Ishikawa (cell line): ENCODE results near the gene ZNF385D.

Experiments
- CREB1 ChIP-seq: IDR thresholded peaks from 2 replicates; pipeline ENCODE4 v1.6.1; 2012; ENCODE audit warnings: low read depth
- EP300 ChIP-seq: IDR thresholded peaks from 2 replicates; pipeline ENCODE4 v1.6.1; 2012; ENCODE audit warnings: borderline replicate concordance
- FOXM1 ChIP-seq: IDR thresholded peaks from 2 replicates; pipeline ENCODE4 v1.6.1; 2012; ENCODE audit warnings: low read depth, borderline replicate concordance
- MAX ChIP-seq: IDR thresholded peaks from 2 replicates; pipeline ENCODE4 v1.6.1; 2012
- NFIC ChIP-seq: IDR thresholded peaks from 2 replicates; pipeline ENCODE4 v1.6.1; 2012
- RAD21 ChIP-seq: IDR thresholded peaks from 2 replicates; pipeline ENCODE4 v1.6.1; 2012; ENCODE audit warnings: low read depth
- REST ChIP-seq: IDR thresholded peaks from 2 replicates; pipeline ENCODE4 v1.6.1; 2012; ENCODE audit warnings: low read depth, mild to moderate bottlenecking
- TCF12 ChIP-seq: IDR thresholded peaks from 2 replicates; pipeline ENCODE4 v1.6.1; 2012; ENCODE audit warnings: low read depth
- TEAD4 ChIP-seq: IDR thresholded peaks from 2 replicates; pipeline ENCODE4 v1.6.1; 2012
- USF1 ChIP-seq: IDR thresholded peaks from 2 replicates; pipeline ENCODE4 v1.6.1; 2012
- YY1 ChIP-seq: IDR thresholded peaks from 2 replicates; pipeline ENCODE4 v1.6.1; 2012; ENCODE audit warnings: low read depth

GRCh38 chr3:21487520-21487919 lies 263.5 kb downstream of the ZNF385D start:
- no peak for TF ChIP-seq EP300
- TF ChIP-seq CREB1: no peak
- no peak for TF ChIP-seq TEAD4
- no peak for TF ChIP-seq RAD21
- no peak for TF ChIP-seq USF1
- TF ChIP-seq TCF12: no peak
- no peak for TF ChIP-seq REST
- no peak for TF ChIP-seq NFIC
- TF ChIP-seq MAX: no peak
- no peak for TF ChIP-seq FOXM1
- TF ChIP-seq YY1: no peak
